Measurements from ENCODE around the gene NEUROD6. TPM values are rescaled to one million over a fixed set of nuclear protein-coding genes. Genes with fewer than 3 reads are reported as not detected.

NEUROD6 gene
- total and polyA plus RNA-seq, 4 donors: not detected

- no peak for DNase-seq (ENCODE audit: low spot score)
- Histone ChIP-seq H3K9ac (ENCODE audit: low read depth in 1 of 2, low read length in 2 of 2) (no peak overlapping the region), H3K4me1 (ENCODE audit: control insufficient read depth in 4 of 4, insufficient read depth in 4 of 4, low read length in 3 of 4) (peaks cover 0 to 5% (median under 1%) of the 10 kb centered on the region in 4 donors), H3K4me3 (ENCODE audit: low read depth in 1 of 3, low read length in 3 of 3) (no peak overlapping the region), H3K36me3 (ENCODE audit: control insufficient read depth in 4 of 4, insufficient read depth in 3 of 4, low read depth in 1 of 4, low read length in 3 of 4) (no peaks in the 10 kb centered on the region), H3K27ac (ENCODE audit: low read depth in 1 of 2, low read length in 2 of 2) (no peak overlapping the region), H3K9me3 (ENCODE audit: control insufficient read depth in 4 of 4, low read length in 3 of 4) (no peaks in the 10 kb centered on the region), H3K27me3 (ENCODE audit: control insufficient read depth in 4 of 4, insufficient read depth in 4 of 4, low read length in 3 of 4) (no peaks in the 10 kb centered on the region)
- no peak for TF ChIP-seq FOXA1 (IDR thresholded peaks at IDR 0.05)
- no peak for TF ChIP-seq CTCF (IDR thresholded peaks at IDR 0.05; ENCODE audit: low read depth, low read length, missing input control)
- no peak for TF ChIP-seq HNF4A (conservative IDR thresholded peaks at IDR 0.05)
- no peak for TF ChIP-seq EGR1 (IDR thresholded peaks at IDR 0.05; ENCODE audit: low read depth in 2 of 2)
- no peak for TF ChIP-seq ATF3 (IDR thresholded peaks at IDR 0.05)
- TF ChIP-seq TAF1 (conservative IDR thresholded peaks at IDR 0.05): no peak
- no peak for TF ChIP-seq GABPA (IDR thresholded peaks at IDR 0.05 in 1 of 2, conservative IDR thresholded peaks at IDR 0.05 in 1 of 2)
- TF ChIP-seq SP1 (IDR thresholded peaks at IDR 0.05): no peak
- no peak for TF ChIP-seq HNF4G (IDR thresholded peaks at IDR 0.05)
- TF ChIP-seq NR2F2 (IDR thresholded peaks at IDR 0.05): no peak
- TF ChIP-seq FOXA2 (IDR thresholded peaks at IDR 0.05): no peak
- TF ChIP-seq JUND (IDR thresholded peaks at IDR 0.05): no peak
- no peak for TF ChIP-seq REST (IDR thresholded peaks at IDR 0.05)
- TF ChIP-seq ZBTB33 (IDR thresholded peaks at IDR 0.05): no peak
- no peak for TF ChIP-seq MAX (IDR thresholded peaks at IDR 0.05)
- TF ChIP-seq YY1 (IDR thresholded peaks at IDR 0.05): no peak
Measured at GRCh38 chr7:31320675-31321074, 19.9 kb downstream of the NEUROD6 start.

- peak overlapping the region; percentile 50 to 55 for H3K27ac ChIP-seq (ENCODE audit: low read depth in 1 of 2, low read length in 2 of 2)
- no peak for DNase-seq (ENCODE audit: low spot score)
- TF ChIP-seq YY1 (IDR thresholded peaks at IDR 0.05): peak; percentile 76
- TF ChIP-seq ZBTB33 (IDR thresholded peaks at IDR 0.05): peak; percentile 92
- TF ChIP-seq MAX (IDR thresholded peaks at IDR 0.05): peak; percentile 85
- peak; percentile 79 for TF ChIP-seq REST (IDR thresholded peaks at IDR 0.05)
- TF ChIP-seq TAF1 (conservative IDR thresholded peaks at IDR 0.05): no peak
- TF ChIP-seq GABPA (IDR thresholded peaks at IDR 0.05 in 1 of 2, conservative IDR thresholded peaks at IDR 0.05 in 1 of 2): no peak
- peak; percentile 89 to 93 for TF ChIP-seq RXRA (IDR thresholded peaks at IDR 0.05)
- peak; percentile 99 for TF ChIP-seq SP1 (IDR thresholded peaks at IDR 0.05)
- TF ChIP-seq FOXA1 (IDR thresholded peaks at IDR 0.05): peak; percentile 97
- peak; percentile 95 to 96 for TF ChIP-seq HNF4A (conservative IDR thresholded peaks at IDR 0.05)
- peak; percentile 92 for TF ChIP-seq HNF4G (IDR thresholded peaks at IDR 0.05)
Measured at GRCh38 chr7:31318313-31318712, 22.2 kb downstream of the NEUROD6 start.

More at GRCh38 chr7:31318313-31318712, 22.2 kb downstream of the NEUROD6 start:
- Histone ChIP-seq H3K27me3 (ENCODE audit: control insufficient read depth in 4 of 4, insufficient read depth in 4 of 4, low read length in 3 of 4) (no peaks in the 10 kb centered on the region), H3K9ac (ENCODE audit: low read depth in 1 of 2, low read length in 2 of 2) (no peak overlapping the region), H3K9me3 (ENCODE audit: control insufficient read depth in 4 of 4, low read length in 3 of 4) (no peaks in the 10 kb centered on the region), H3K4me1 (ENCODE audit: control insufficient read depth in 4 of 4, insufficient read depth in 4 of 4, low read length in 3 of 4) (peaks cover 0 to 11% (median under 1%) of the 10 kb centered on the region in 4 donors), H3K4me3 (ENCODE audit: low read depth in 1 of 3, low read length in 3 of 3) (no peak overlapping the region), H3K36me3 (ENCODE audit: control insufficient read depth in 4 of 4, insufficient read depth in 3 of 4, low read depth in 1 of 4, low read length in 3 of 4) (no peaks in the 10 kb centered on the region)
- whole genome bisulfite sequencing: 32% methylated on average over 5 of the region's 5 CpGs
